ENCODE results near the gene EYA4.

DNA sequence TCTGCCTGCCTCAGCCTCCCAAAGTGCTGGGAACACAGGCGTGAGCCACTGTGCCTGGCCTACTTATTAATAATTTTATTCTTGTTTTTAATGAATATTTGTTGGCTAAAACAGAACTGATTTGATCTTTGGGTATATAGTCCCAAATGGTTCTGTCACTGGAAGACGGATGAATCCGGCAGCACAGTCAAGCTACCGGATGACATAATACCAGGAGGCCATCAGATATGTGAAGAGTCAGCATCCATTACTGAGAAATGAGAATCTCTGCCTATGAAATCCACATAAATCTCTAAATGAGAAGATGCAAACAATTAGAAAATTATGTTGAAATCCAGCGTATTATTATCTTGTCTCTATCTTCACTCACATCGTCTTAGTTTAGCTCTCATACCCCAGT is 263.0 kb downstream of the EYA4 start:
- TF ChIP-seq, protein P1, sequence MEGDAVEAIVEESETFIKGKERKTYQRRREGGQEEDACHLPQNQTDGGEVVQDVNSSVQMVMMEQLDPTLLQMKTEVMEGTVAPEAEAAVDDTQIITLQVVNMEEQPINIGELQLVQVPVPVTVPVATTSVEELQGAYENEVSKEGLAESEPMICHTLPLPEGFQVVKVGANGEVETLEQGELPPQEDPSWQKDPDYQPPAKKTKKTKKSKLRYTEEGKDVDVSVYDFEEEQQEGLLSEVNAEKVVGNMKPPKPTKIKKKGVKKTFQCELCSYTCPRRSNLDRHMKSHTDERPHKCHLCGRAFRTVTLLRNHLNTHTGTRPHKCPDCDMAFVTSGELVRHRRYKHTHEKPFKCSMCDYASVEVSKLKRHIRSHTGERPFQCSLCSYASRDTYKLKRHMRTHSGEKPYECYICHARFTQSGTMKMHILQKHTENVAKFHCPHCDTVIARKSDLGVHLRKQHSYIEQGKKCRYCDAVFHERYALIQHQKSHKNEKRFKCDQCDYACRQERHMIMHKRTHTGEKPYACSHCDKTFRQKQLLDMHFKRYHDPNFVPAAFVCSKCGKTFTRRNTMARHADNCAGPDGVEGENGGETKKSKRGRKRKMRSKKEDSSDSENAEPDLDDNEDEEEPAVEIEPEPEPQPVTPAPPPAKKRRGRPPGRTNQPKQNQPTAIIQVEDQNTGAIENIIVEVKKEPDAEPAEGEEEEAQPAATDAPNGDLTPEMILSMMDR (IDR thresholded peaks at IDR 0.05; ENCODE audit: low read depth, low read length): no peak
- no peak for TF ChIP-seq MAX (IDR thresholded peaks at IDR 0.05; ENCODE audit: low read depth, low read length)
